ENCODE data around the gene PRRX1.
A peak's percentile ranks its signal among the peaks of the same experiment; 100 is the strongest.

The PRRX1 gene

DNA sequence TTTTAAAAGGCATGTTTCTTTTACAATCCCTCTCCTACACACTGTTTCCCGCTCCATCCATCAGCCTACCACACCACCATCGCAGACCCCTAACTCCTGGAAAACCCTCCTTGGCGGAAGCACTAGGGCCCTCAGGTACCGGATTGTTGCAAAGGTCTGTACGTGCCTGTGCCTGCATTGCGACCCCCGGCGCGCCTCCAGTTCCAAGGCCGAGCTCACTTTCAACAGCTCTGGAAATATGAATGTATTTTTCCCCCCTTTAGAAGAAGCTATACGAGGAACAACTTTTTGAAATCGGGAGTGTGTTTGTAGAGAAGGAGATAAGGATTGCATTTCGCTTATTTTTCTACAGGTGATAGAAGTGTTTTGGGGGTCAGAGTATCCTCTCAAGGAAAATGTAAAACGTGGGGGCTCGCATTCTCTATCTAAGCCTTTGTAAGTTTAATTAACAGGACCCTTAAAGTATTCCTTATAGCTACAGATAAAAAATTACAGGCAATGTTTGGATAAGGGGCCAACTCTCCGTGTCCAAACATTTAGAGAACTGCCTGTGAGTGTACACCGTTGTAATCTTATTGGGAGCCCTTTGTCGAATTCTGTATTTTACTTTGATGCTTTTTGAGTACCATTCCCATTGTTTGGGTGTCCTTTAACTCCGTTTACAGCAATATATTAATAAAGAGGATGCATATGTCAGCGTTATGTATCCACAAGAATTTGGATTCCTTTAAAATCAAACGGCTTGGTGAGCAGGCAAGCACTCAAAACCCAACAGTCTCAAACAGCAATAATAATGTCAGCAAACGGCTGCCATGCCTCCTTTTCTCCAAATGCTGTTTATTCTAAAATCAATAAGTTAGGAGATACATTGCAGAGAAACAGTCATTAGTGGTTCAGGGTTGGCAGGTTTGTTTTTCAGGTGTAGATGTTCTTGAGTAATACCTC lies 5.9 kb downstream of the PRRX1 start:
- TF ChIP-seq ZNF8 (CRISPR knock-in tag; IDR thresholded peaks at IDR 0.05) = no peak
- no peak for TF ChIP-seq ISL1 (CRISPR knock-in tag; IDR thresholded peaks at IDR 0.05)
- no peak for TF ChIP-seq ESRRG (CRISPR knock-in tag; IDR thresholded peaks at IDR 0.05)
- TF ChIP-seq TCF4 (CRISPR knock-in tag; IDR thresholded peaks at IDR 0.05; ENCODE audit: borderline replicate concordance) = no peak
- no peak for TF ChIP-seq OSR1 (CRISPR knock-in tag; IDR thresholded peaks at IDR 0.05)
- TF ChIP-seq ARNTL (CRISPR knock-in tag; IDR thresholded peaks at IDR 0.05; ENCODE audit: borderline replicate concordance, low read depth) = no peak
- no peak for TF ChIP-seq ZNF70 (CRISPR knock-in tag; IDR thresholded peaks at IDR 0.05)
- TF ChIP-seq TSHZ2 (CRISPR knock-in tag; IDR thresholded peaks at IDR 0.05) = no peak
- no peak for TF ChIP-seq TOX (CRISPR knock-in tag; IDR thresholded peaks at IDR 0.05; ENCODE audit: borderline replicate concordance)
- TF ChIP-seq ZNF565 (CRISPR knock-in tag; conservative IDR thresholded peaks at IDR 0.05; ENCODE audit: low read depth) = no peak
- TF ChIP-seq GLIS3 (CRISPR knock-in tag; IDR thresholded peaks at IDR 0.05) = no peak
- TF ChIP-seq ZFP3 (CRISPR knock-in tag; IDR thresholded peaks at IDR 0.05) = no peak
- TF ChIP-seq, protein P1, sequence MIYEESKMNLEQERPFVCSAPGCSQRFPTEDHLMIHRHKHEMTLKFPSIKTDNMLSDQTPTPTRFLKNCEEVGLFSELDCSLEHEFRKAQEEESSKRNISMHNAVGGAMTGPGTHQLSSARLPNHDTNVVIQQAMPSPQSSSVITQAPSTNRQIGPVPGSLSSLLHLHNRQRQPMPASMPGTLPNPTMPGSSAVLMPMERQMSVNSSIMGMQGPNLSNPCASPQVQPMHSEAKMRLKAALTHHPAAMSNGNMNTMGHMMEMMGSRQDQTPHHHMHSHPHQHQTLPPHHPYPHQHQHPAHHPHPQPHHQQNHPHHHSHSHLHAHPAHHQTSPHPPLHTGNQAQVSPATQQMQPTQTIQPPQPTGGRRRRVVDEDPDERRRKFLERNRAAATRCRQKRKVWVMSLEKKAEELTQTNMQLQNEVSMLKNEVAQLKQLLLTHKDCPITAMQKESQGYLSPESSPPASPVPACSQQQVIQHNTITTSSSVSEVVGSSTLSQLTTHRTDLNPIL (CRISPR knock-in tag; IDR thresholded peaks at IDR 0.05; ENCODE audit: low read depth) = no peak
- TF ChIP-seq CSRNP3 (CRISPR knock-in tag; IDR thresholded peaks at IDR 0.05) = no peak
- TF ChIP-seq BACH2 (CRISPR knock-in tag; IDR thresholded peaks at IDR 0.05; ENCODE audit: borderline replicate concordance) = no peak
- no peak for ATAC-seq

GRCh38 chr1:170670802-170671628 lies 7.1 kb downstream of the PRRX1 start:
- peak; percentile 66 for ATAC-seq
- TF ChIP-seq SNAI2 (CRISPR knock-in tag; IDR thresholded peaks at IDR 0.05) (no peak), ARNTL (CRISPR knock-in tag; IDR thresholded peaks at IDR 0.05; ENCODE audit: borderline replicate concordance, low read depth) (no peak)
- TF ChIP-seq, protein P2, sequence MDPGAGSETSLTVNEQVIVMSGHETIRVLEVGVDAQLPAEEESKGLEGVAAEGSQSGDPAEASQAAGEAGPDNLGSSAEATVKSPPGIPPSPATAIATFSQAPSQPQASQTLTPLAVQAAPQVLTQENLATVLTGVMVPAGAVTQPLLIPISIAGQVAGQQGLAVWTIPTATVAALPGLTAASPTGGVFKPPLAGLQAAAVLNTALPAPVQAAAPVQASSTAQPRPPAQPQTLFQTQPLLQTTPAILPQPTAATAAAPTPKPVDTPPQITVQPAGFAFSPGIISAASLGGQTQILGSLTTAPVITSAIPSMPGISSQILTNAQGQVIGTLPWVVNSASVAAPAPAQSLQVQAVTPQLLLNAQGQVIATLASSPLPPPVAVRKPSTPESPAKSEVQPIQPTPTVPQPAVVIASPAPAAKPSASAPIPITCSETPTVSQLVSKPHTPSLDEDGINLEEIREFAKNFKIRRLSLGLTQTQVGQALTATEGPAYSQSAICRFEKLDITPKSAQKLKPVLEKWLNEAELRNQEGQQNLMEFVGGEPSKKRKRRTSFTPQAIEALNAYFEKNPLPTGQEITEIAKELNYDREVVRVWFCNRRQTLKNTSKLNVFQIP (CRISPR knock-in tag; IDR thresholded peaks at IDR 0.05; ENCODE audit: borderline replicate concordance, low read depth) = no peak

DNA sequence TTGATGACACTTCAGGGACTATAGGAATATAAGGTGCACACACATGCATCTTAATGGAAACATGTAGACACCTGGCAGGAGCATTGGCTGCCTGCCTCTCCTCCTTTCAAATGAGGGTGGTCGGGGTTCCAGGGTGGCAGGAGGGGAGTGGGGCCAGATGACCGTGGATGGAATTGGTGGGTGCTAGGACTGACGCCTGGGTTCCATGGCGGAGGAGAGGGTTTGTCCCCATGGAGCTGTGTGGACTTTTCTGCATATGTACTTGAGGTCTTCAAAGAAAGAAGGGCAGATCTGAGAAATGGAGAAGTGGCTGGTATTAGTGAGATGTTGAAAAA lies 7.7 kb downstream of the PRRX1 start:
- ATAC-seq = no peak

More for the DNA sequence above, 7.7 kb downstream of the PRRX1 start:
- TF ChIP-seq ZNF70 (CRISPR knock-in tag; IDR thresholded peaks at IDR 0.05) (no peak), PPARA (CRISPR knock-in tag; IDR thresholded peaks at IDR 0.05; ENCODE audit: borderline replicate concordance) (no peak), BACH2 (CRISPR knock-in tag; IDR thresholded peaks at IDR 0.05; ENCODE audit: borderline replicate concordance) (no peak), ZC3H10 (CRISPR knock-in tag; IDR thresholded peaks at IDR 0.05) (no peak), GLIS3 (CRISPR knock-in tag; IDR thresholded peaks at IDR 0.05) (no peak), ESRRG (CRISPR knock-in tag; IDR thresholded peaks at IDR 0.05) (no peak), SNAI2 (CRISPR knock-in tag; IDR thresholded peaks at IDR 0.05) (no peak)
- TF ChIP-seq, protein P2 (CRISPR knock-in tag; IDR thresholded peaks at IDR 0.05; ENCODE audit: borderline replicate concordance, low read depth) = no peak; the same call in 1 of the 2 replicates
- TF ChIP-seq, protein P1 (CRISPR knock-in tag; IDR thresholded peaks at IDR 0.05; ENCODE audit: low read depth) = no peak
